Measurements from ENCODE around the gene DUSP23. TPM values are rescaled to one million over a fixed set of nuclear protein-coding genes. Genes with fewer than 3 reads are reported as not detected.

DUSP23 gene
- total and polyA plus RNA-seq, 10 of the 15 experiments (the other 5 are each of a cell fraction or from before 2014, with no cell fraction given): 1.1 to 6.9 (median 4.1) TPM; not detected in 1

GRCh38 chr1:159737238-159737916 lies 43.4 kb upstream of the DUSP23 start:
- no peaks in the 10 kb centered on the region for H3K27me3 ChIP-seq (replicated peaks in 1 of 2; ENCODE audit: control insufficient read depth in 2 of 2, insufficient read depth in 2 of 2, low read length in 1 of 2)
- in situ Hi-C loops (cut with MboI): no loop called here
- TF ChIP-seq FOXM1 (IDR thresholded peaks at IDR 0.05; ENCODE audit: low read depth, low read length) (no peak), RFX5 (IDR thresholded peaks at IDR 0.05; ENCODE audit: low read depth, low read length) (no peak), PML (IDR thresholded peaks at IDR 0.05; ENCODE audit: low read length) (no peak), ASH2L (IDR thresholded peaks at IDR 0.05; ENCODE audit: borderline replicate concordance, low read depth) (no peak), KLF5 (IDR thresholded peaks at IDR 0.05; ENCODE audit: partially characterized antibody) (no peak), LARP7 (IDR thresholded peaks at IDR 0.05) (no peak), ZNF207 (IDR thresholded peaks at IDR 0.05; ENCODE audit: borderline replicate concordance) (no peak), NFYB (IDR thresholded peaks at IDR 0.05; ENCODE audit: insufficient read depth, low read depth, low read length) (no peak), FOXK2 (IDR thresholded peaks at IDR 0.05) (no peak), ZNF217 (IDR thresholded peaks at IDR 0.05) (no peak), TCF7 (IDR thresholded peaks at IDR 0.05; ENCODE audit: borderline replicate concordance) (no peak)
- TF ChIP-seq, protein P1, sequence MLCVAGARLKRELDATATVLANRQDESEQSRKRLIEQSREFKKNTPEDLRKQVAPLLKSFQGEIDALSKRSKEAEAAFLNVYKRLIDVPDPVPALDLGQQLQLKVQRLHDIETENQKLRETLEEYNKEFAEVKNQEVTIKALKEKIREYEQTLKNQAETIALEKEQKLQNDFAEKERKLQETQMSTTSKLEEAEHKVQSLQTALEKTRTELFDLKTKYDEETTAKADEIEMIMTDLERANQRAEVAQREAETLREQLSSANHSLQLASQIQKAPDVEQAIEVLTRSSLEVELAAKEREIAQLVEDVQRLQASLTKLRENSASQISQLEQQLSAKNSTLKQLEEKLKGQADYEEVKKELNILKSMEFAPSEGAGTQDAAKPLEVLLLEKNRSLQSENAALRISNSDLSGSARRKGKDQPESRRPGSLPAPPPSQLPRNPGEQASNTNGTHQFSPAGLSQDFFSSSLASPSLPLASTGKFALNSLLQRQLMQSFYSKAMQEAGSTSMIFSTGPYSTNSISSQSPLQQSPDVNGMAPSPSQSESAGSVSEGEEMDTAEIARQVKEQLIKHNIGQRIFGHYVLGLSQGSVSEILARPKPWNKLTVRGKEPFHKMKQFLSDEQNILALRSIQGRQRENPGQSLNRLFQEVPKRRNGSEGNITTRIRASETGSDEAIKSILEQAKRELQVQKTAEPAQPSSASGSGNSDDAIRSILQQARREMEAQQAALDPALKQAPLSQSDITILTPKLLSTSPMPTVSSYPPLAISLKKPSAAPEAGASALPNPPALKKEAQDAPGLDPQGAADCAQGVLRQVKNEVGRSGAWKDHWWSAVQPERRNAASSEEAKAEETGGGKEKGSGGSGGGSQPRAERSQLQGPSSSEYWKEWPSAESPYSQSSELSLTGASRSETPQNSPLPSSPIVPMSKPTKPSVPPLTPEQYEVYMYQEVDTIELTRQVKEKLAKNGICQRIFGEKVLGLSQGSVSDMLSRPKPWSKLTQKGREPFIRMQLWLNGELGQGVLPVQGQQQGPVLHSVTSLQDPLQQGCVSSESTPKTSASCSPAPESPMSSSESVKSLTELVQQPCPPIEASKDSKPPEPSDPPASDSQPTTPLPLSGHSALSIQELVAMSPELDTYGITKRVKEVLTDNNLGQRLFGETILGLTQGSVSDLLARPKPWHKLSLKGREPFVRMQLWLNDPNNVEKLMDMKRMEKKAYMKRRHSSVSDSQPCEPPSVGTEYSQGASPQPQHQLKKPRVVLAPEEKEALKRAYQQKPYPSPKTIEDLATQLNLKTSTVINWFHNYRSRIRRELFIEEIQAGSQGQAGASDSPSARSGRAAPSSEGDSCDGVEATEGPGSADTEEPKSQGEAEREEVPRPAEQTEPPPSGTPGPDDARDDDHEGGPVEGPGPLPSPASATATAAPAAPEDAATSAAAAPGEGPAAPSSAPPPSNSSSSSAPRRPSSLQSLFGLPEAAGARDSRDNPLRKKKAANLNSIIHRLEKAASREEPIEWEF (IDR thresholded peaks at IDR 0.05; ENCODE audit: insufficient replicate concordance, low read depth, low read length): no peak
- TF ChIP-seq, protein P2, sequence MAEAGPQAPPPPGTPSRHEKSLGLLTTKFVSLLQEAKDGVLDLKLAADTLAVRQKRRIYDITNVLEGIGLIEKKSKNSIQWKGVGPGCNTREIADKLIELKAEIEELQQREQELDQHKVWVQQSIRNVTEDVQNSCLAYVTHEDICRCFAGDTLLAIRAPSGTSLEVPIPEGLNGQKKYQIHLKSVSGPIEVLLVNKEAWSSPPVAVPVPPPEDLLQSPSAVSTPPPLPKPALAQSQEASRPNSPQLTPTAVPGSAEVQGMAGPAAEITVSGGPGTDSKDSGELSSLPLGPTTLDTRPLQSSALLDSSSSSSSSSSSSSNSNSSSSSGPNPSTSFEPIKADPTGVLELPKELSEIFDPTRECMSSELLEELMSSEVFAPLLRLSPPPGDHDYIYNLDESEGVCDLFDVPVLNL (IDR thresholded peaks at IDR 0.05; ENCODE audit: low read depth, low read length): no peak
- TF ChIP-seq, protein P3, sequence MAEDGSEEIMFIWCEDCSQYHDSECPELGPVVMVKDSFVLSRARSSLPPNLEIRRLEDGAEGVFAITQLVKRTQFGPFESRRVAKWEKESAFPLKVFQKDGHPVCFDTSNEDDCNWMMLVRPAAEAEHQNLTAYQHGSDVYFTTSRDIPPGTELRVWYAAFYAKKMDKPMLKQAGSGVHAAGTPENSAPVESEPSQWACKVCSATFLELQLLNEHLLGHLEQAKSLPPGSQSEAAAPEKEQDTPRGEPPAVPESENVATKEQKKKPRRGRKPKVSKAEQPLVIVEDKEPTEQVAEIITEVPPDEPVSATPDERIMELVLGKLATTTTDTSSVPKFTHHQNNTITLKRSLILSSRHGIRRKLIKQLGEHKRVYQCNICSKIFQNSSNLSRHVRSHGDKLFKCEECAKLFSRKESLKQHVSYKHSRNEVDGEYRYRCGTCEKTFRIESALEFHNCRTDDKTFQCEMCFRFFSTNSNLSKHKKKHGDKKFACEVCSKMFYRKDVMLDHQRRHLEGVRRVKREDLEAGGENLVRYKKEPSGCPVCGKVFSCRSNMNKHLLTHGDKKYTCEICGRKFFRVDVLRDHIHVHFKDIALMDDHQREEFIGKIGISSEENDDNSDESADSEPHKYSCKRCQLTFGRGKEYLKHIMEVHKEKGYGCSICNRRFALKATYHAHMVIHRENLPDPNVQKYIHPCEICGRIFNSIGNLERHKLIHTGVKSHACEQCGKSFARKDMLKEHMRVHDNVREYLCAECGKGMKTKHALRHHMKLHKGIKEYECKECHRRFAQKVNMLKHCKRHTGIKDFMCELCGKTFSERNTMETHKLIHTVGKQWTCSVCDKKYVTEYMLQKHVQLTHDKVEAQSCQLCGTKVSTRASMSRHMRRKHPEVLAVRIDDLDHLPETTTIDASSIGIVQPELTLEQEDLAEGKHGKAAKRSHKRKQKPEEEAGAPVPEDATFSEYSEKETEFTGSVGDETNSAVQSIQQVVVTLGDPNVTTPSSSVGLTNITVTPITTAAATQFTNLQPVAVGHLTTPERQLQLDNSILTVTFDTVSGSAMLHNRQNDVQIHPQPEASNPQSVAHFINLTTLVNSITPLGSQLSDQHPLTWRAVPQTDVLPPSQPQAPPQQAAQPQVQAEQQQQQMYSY (CRISPR knock-in tag; IDR thresholded peaks at IDR 0.05): no peak

More at GRCh38 chr1:159737238-159737916, 43.4 kb upstream of the DUSP23 start:
- Histone ChIP-seq H3K9ac (ENCODE audit: control insufficient read depth, insufficient read depth, low read length) (no peak overlapping the region), H3K4me1 (ENCODE audit: control insufficient read depth, insufficient read depth, low read length) (no peaks in the 10 kb centered on the region), H4K20me1 (ENCODE audit: control insufficient read depth, insufficient read depth) (no peaks in the 10 kb centered on the region), H3K9me3 (replicated peaks; ENCODE audit: control insufficient read depth, insufficient read depth, low read length) (no peaks in the 10 kb centered on the region), H3K4me3 (no peak overlapping the region), H3K36me3 (ENCODE audit: control insufficient read depth in 2 of 2, insufficient read depth in 2 of 2, low read length in 1 of 2) (no peaks in the 10 kb centered on the region), H3K4me2 (ENCODE audit: control insufficient read depth, insufficient read depth) (no peak overlapping the region), H2AFZ (ENCODE audit: control insufficient read depth, low read depth, low read length) (no peak overlapping the region), H3K27ac (ENCODE audit: control insufficient read depth, insufficient read depth) (no peak overlapping the region), H3K79me2 (ENCODE audit: control insufficient read depth, insufficient read depth, low read length) (no peaks in the 10 kb centered on the region)
- no peak for DNase-seq (ENCODE audit: low read depth, low spot score)
- RAD21 ChIA-PET (ENCODE audit: unreplicated experiment): no interaction called here
- FAIRE-seq: no peak
- POLR2A ChIA-PET: no interaction called here
- no TSS peak for BruUV-seq (replicated peaks)
- intact Hi-C loops (cut with micrococcal nuclease; ENCODE audit: unreplicated experiment): no loop called here
- SMC1A ChIA-PET (ENCODE audit: uncharacterized antibody, unreplicated experiment): no interaction called here
- 20% methylated on average over 4 of the region's 4 CpGs for WGBS (ENCODE audit: insufficient coverage, insufficient replicate concordance, low lambda C conversion rate, missing lambda C conversion rate)
- ATAC-seq: no peak
- CTCF ChIA-PET: no interaction called here

Data from GM12878 (cell line).